GM12878 (cell line): ENCODE results near the gene SBF2. TPM values are rescaled to one million over a fixed set of nuclear protein-coding genes. Genes with fewer than 3 reads are reported as not detected.
"Not testable (repeated sequence)": the region's sequence is repeated elsewhere in the genome, so short reads cannot be mapped to it uniquely, and the experiment has no call there.

Experiments used
- ATAC-seq: fragments of 200-7000 bp; cut with Tn5 transposase; 3 replicates; pipeline ENCODE4 v1.9.1; 2020; ENCODE audit warnings: mild to moderate bottlenecking, moderate library complexity
- BruUV-seq: library from RNA; stranded (reverse); fragments of 400-500 nt; replicated peaks from 2 replicates; lab custom pipeline; 2021; lab: Mats Ljungman, UMichigan
- CTCF ChIA-PET: fragments of 300-600 bp; sonication (Branson Sonifier 250); formaldehyde crosslinking; extraction: SDS; loops from one replicate; lab custom pipeline; 2021; ENCODE audit warnings: inconsistent platforms; lab: Yijun Ruan, JAX
- POLR2A ChIA-PET: fragments of 350-600 bp; formaldehyde crosslinking; extraction: SDS; loops from one replicate; lab custom pipeline; 2021; ENCODE audit warnings: inconsistent platforms; lab: Charles Lee
- RAD21 ChIA-PET: fragments of 300-600 bp; sonication (Branson Sonifier 250); formaldehyde crosslinking; loops from one replicate; lab custom pipeline; 2023; ENCODE audit warnings: antibody characterized with exemption; ENCODE audit not compliant: unreplicated experiment; lab: Charles Lee
- SMC1A ChIA-PET: fragments of 300-600 bp; sonication (Branson Sonifier 250); formaldehyde crosslinking; loops from one replicate; lab custom pipeline; 2023; ENCODE audit not compliant: unreplicated experiment, uncharacterized antibody; lab: Charles Lee
- DNase-seq: peaks from one replicate; pipeline ENCODE4 v3.0.0-alpha.2; 2011; ENCODE audit warnings: low read depth, low spot score
- FAIRE-seq: peaks from 3 replicates; lab custom pipeline; 2011; peaks lifted over from hg19 to GRCh38; lab: Jason Lieb, UNC
- H2AFZ ChIP-seq: 2 replicates; pipeline ENCODE4 v1.6.0; 2011; ENCODE audit warnings: low read depth, low read length, control low read depth; ENCODE audit not compliant: control insufficient read depth
- H3K27ac ChIP-seq: 2 replicates; pipeline ENCODE4 v1.5.1; 2011; ENCODE audit warnings: control low read depth; ENCODE audit not compliant: control insufficient read depth, insufficient read depth
- H3K27me3 ChIP-seq, 2 experiments: replicated peaks in 1 of 2; 2 replicates each; pipeline versions ENCODE4 v1.6.0 to v1.6.1; 2011; ENCODE audit warnings: low read length in 1 of 2; ENCODE audit not compliant: control insufficient read depth in 2 of 2, insufficient read depth in 2 of 2
- H3K36me3 ChIP-seq, 2 experiments: 2 replicates each; pipeline ENCODE4 v1.5.1; 2011; ENCODE audit warnings: low read length in 1 of 2; ENCODE audit not compliant: control insufficient read depth in 2 of 2, insufficient read depth in 2 of 2
- H3K4me1 ChIP-seq: 2 replicates; pipeline ENCODE4 v1.6.1; 2011; ENCODE audit warnings: mild to moderate bottlenecking, low read length, moderate library complexity, mixed read lengths; ENCODE audit not compliant: control insufficient read depth, insufficient read depth
- H3K4me2 ChIP-seq: 2 replicates; pipeline ENCODE4 v1.6.0; 2011; ENCODE audit warnings: control low read depth; ENCODE audit not compliant: control insufficient read depth, insufficient read depth
- H3K4me3 ChIP-seq: fragments of 200-600 bp; sonication (generic); 2 replicates; pipeline ENCODE4 v1.5.1; 2016
- H3K79me2 ChIP-seq: 2 replicates; pipeline ENCODE4 v1.6.0; 2011; ENCODE audit warnings: low read length; ENCODE audit not compliant: control insufficient read depth, insufficient read depth
- H3K9ac ChIP-seq: 2 replicates; pipeline ENCODE4 v1.8.0; 2011; ENCODE audit warnings: low read length, control low read depth, mixed read lengths; ENCODE audit not compliant: control insufficient read depth, insufficient read depth
- H3K9me3 ChIP-seq: replicated peaks from 3 replicates; pipeline ENCODE4 v1.5.1; 2011; ENCODE audit warnings: mild to moderate bottlenecking, low read length; ENCODE audit not compliant: control insufficient read depth, insufficient read depth
- H4K20me1 ChIP-seq: 2 replicates; pipeline ENCODE4 v1.6.0; 2011; ENCODE audit not compliant: control insufficient read depth, insufficient read depth
- BHLHE40 ChIP-seq, 2 experiments: fragments of 450-650 bp in 1 of 2; IDR thresholded peaks; 2 replicates each; pipeline ENCODE4 v1.6.1; 2011 to 2017; ENCODE audit warnings: low read depth in 2 of 2, borderline replicate concordance in 1 of 2, improper control_type of control experiment in 1 of 2, low read length in 1 of 2, mild to moderate bottlenecking in 1 of 2
- CBFB ChIP-seq: IDR thresholded peaks from 2 replicates; pipeline ENCODE4 v1.6.1; 2016; ENCODE audit warnings: antibody characterized with exemption, low read depth
- CBX5 ChIP-seq: sonication (generic); IDR thresholded peaks from 2 replicates; pipeline ENCODE4 v1.6.1; 2016; ENCODE audit warnings: low read depth, moderate library complexity, mild to moderate bottlenecking, inconsistent platforms
- DPF2 ChIP-seq: fragments of 450-650 bp; IDR thresholded peaks from 2 replicates; pipeline ENCODE4 v1.6.1; 2017; ENCODE audit warnings: mild to moderate bottlenecking
- HCFC1 ChIP-seq: fragments of 150-350 bp; IDR thresholded peaks from 2 replicates; pipeline ENCODE4 v1.6.1; 2014; ENCODE audit warnings: low read length
- MYC ChIP-seq: IDR thresholded peaks from 2 replicates; pipeline ENCODE4 v1.6.1; 2011; ENCODE audit warnings: mild to moderate bottlenecking, low read length, moderate library complexity, inconsistent platforms; ENCODE audit not compliant: insufficient read depth, insufficient replicate concordance, insufficient read length, severe bottlenecking
- RUNX3 ChIP-seq: IDR thresholded peaks from 2 replicates; pipeline ENCODE4 v1.6.1; 2012; ENCODE audit warnings: low read length, inconsistent platforms
- SMC3 ChIP-seq: IDR thresholded peaks from 2 replicates; pipeline ENCODE4 v1.6.1; 2011; ENCODE audit warnings: low read length, improper control_type of control experiment, borderline replicate concordance
- STAT1 ChIP-seq: fragments of 450-650 bp; conservative IDR thresholded peaks from 2 replicates; pipeline ENCODE4 v1.6.1; 2014; ENCODE audit warnings: antibody characterized with exemption, mild to moderate bottlenecking
- TAF1 ChIP-seq: IDR thresholded peaks from 2 replicates; pipeline ENCODE4 v1.6.1; 2011; ENCODE audit warnings: mild to moderate bottlenecking, low read depth, low read length, borderline replicate concordance
- WGBS: methylation state at CpG from one replicate; pipeline ENCODE4 v1.1.6; 2016; ENCODE audit warnings: low lambda C conversion rate; ENCODE audit not compliant: insufficient replicate concordance, insufficient coverage; ENCODE audit errors: missing lambda C conversion rate; 5-methylcytosine and 5-hydroxymethylcytosine counted together
- in situ Hi-C: fragments of 300-500 bp; cut with MboI; formaldehyde crosslinking; loops from 9 replicates; pipeline ENCODE4 v1.14.3; 2018; ENCODE audit warnings: mixed read lengths
- intact Hi-C: fragments of 100-400 bp; cut with micrococcal nuclease; formaldehyde crosslinking; loops from one replicate; pipeline ENCODE4 v1.14.2; 2022; ENCODE audit not compliant: unreplicated experiment
- polyA plus RNA-seq, 11 experiments: library from polyadenylated mRNA; depleted of rRNA in 4 of 11; unstranded in 6 of 11; stranded (reverse) in 5 of 11; fragments of >200 nt; fragmentation: Nextera tagmentation in 4 of 11; fragmentation: Illumina TruSeq in 1 of 11; extraction: Ambion mirVana in 4 of 11; extraction: Trizol in 1 of 11; gene quantifications; 1 replicate in 1 of 11; 2 replicates in 10 of 11; pipeline versions ENCODE4 v1.2.1 to v1.2.3, GENCODE V29; 2011 to 2016; ENCODE audit warnings: inconsistent platforms in 2 of 11, missing spikeins in 2 of 11, low read depth in 1 of 11
- total RNA-seq, 4 experiments: library from RNA; depleted of rRNA in 3 of 4; stranded (reverse); fragments of >200 nt in 3 of 4; fragmentation: Illumina TruSeq in 1 of 4; extraction: Trizol in 1 of 4; gene quantifications; 2 replicates each; pipeline versions ENCODE4 v1.2.1 to v1.2.3, GENCODE V29; 2013 to 2021
- TF ChIP-seq, protein P1 (sequence below): fragments of 450-650 bp; IDR thresholded peaks from 2 replicates; pipeline ENCODE4 v1.6.1; 2014; ENCODE audit warnings: mild to moderate bottlenecking
- TF ChIP-seq, protein P2 (sequence below): fragments of 450-650 bp; IDR thresholded peaks from 2 replicates; pipeline ENCODE4 v1.6.1; 2017; ENCODE audit warnings: mild to moderate bottlenecking, moderate library complexity

Gene SBF2
- total and polyA plus RNA-seq, 10 of the 15 experiments (the other 5 are each of a cell fraction or from before 2014, with no cell fraction given): 0.24 to 2.3 (median 1.1) TPM

DNA sequence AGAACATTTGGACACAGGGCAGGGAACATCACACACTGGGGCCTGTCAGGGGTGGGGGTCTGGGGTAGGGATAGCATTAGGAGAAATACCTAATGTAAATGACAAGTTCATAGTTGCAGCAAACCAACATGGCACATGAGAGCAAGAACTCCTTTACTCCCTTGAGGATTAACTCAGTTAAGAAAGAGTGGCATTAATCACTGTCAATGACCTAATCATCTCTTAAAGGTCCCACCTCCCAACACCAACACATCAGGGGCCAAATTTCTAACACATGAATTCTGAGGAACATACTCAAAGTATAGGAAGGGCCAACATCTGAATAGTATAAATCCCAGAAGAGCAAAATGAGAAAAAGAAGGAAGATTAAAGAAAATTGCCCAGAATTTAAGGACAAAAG is 357.3 kb downstream of the SBF2 start:
- ATAC-seq (no peak), DNase-seq (no peak), FAIRE-seq (no peak)
- CTCF ChIA-PET: no interaction called here
- RAD21 ChIA-PET: no interaction called here
- Histone ChIP-seq H2AFZ (no peak overlapping the region), H3K9ac (no peak overlapping the region), H3K79me2 (no peaks in the 10 kb centered on the region), H3K27me3 (no peaks in the 10 kb centered on the region), H3K36me3 (no peaks in the 10 kb centered on the region), H3K27ac (no peak overlapping the region), H3K4me2 (no peak overlapping the region), H4K20me1 (no peaks in the 10 kb centered on the region), H3K4me1 (no peaks in the 10 kb centered on the region), H3K4me3 (no peak overlapping the region), H3K9me3 (no peaks in the 10 kb centered on the region)
- SMC1A ChIA-PET: no interaction called here
- intact Hi-C loops: no loop called here
- BruUV-seq: no TSS peak
- POLR2A ChIA-PET: no interaction called here
- in situ Hi-C loops: no loop called here
- TF ChIP-seq BHLHE40 (IDR thresholded peaks at IDR 0.05; ENCODE audit: borderline replicate concordance in 1 of 2, low read depth in 2 of 2, low read length in 1 of 2) (no peak), MYC (no peak), RUNX3 (no peak), STAT1 (no peak), CBX5 (no peak), HCFC1 (no peak), TAF1 (no peak), SMC3 (no peak), DPF2 (no peak), CBFB (no peak)
- TF ChIP-seq, protein P1, sequence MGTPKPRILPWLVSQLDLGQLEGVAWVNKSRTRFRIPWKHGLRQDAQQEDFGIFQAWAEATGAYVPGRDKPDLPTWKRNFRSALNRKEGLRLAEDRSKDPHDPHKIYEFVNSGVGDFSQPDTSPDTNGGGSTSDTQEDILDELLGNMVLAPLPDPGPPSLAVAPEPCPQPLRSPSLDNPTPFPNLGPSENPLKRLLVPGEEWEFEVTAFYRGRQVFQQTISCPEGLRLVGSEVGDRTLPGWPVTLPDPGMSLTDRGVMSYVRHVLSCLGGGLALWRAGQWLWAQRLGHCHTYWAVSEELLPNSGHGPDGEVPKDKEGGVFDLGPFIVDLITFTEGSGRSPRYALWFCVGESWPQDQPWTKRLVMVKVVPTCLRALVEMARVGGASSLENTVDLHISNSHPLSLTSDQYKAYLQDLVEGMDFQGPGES: no peak
- TF ChIP-seq, protein P2, sequence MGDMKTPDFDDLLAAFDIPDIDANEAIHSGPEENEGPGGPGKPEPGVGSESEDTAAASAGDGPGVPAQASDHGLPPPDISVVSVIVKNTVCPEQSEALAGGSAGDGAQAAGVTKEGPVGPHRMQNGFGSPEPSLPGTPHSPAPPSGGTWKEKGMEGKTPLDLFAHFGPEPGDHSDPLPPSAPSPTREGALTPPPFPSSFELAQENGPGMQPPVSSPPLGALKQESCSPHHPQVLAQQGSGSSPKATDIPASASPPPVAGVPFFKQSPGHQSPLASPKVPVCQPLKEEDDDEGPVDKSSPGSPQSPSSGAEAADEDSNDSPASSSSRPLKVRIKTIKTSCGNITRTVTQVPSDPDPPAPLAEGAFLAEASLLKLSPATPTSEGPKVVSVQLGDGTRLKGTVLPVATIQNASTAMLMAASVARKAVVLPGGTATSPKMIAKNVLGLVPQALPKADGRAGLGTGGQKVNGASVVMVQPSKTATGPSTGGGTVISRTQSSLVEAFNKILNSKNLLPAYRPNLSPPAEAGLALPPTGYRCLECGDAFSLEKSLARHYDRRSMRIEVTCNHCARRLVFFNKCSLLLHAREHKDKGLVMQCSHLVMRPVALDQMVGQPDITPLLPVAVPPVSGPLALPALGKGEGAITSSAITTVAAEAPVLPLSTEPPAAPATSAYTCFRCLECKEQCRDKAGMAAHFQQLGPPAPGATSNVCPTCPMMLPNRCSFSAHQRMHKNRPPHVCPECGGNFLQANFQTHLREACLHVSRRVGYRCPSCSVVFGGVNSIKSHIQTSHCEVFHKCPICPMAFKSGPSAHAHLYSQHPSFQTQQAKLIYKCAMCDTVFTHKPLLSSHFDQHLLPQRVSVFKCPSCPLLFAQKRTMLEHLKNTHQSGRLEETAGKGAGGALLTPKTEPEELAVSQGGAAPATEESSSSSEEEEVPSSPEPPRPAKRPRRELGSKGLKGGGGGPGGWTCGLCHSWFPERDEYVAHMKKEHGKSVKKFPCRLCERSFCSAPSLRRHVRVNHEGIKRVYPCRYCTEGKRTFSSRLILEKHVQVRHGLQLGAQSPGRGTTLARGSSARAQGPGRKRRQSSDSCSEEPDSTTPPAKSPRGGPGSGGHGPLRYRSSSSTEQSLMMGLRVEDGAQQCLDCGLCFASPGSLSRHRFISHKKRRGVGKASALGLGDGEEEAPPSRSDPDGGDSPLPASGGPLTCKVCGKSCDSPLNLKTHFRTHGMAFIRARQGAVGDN: no peak

DNA sequence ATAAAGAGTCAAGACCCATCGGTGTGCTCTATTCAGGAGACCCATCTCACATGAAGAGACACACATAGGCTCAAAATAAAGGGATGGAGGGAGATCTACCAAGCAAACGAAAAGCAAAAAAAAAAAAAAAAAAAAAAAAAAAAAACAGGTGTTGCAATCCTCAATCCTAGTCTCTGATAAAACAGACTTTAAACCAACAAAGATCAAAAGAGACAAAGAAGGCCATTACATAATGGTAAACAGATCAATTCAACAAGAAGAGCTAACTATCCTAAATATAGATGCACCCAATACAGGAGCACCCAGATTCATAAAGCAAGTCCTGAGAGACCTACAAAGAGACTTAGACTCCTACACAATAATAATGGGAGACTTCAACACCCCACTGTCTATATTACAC is 361.2 kb downstream of the SBF2 start:
- H3K4me1 ChIP-seq, BruUV-seq, H3K9me3 ChIP-seq, H3K79me2 ChIP-seq, ATAC-seq, H3K4me2 ChIP-seq, H3K36me3 ChIP-seq, DNase-seq, in situ Hi-C loops, CTCF ChIA-PET, H3K27ac ChIP-seq, H2AFZ ChIP-seq, SMC1A ChIA-PET, H3K4me3 ChIP-seq, FAIRE-seq, intact Hi-C loops, H4K20me1 ChIP-seq, RAD21 ChIA-PET, POLR2A ChIA-PET, H3K9ac ChIP-seq, H3K27me3 ChIP-seq: not testable (repeated sequence)
- 19% methylated on average over 2 of the region's 2 CpGs for WGBS
